ENCODE measurements around the gene RMI1. TPM values are rescaled to one million over a fixed set of nuclear protein-coding genes. Genes with fewer than 3 reads are reported as not detected.
"Not testable (repeated sequence)": the region's sequence is repeated elsewhere in the genome, so short reads cannot be mapped to it uniquely, and the experiment has no call there.

RMI1 gene
- 9.4 and 11.4 TPM in 2 replicates for total RNA-seq (2012; rRNA removed)

DNA sequence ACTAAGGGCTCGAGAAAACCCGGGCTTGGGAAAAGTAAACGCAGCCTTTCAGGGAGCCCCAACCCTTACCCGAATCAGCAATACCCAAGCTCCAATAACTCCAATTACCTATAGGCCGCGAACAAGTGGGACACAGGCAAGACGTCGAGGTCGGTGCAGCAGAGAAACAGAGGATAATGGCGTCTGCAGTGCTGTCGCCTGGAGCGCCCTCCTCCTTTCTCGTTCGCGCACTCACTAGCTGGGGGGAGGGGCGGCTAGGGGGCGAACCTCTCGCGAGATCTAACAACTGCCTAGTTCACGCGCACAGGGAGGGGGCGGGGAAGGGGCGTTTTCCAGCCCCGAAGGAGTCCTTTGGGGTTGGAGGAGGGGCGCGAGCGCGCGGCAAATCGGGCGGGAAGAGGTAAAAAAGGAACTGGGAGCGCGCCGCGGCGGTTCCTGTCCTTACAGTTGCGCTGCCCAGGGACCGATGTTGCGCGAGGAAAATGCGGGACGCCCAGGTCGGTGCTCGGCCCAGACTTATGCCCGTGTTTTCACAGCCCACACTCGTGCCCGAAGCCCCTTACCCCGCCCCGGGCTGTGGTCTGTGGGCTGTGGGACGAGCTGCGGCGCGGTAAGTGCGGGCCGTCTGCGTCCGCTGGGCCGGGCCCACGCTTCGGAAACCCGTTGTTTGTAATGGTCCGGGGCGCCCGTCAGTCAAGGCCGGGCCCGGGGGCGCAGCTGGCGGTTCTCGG, at the start of gene RMI1:
TSS of gene RMI1 (plus strand) at position 411 of the 731 bp plus-strand sequence. CDS start 20,182 bp downstream, outside the sequence.
- H3K36me3 ChIP-seq (ENCODE audit: insufficient read depth, low read length), result peaks cover 37% of the 10 kb centered on the region
- peak within 1 kb of the TSS; percentile 100 for H3K9ac ChIP-seq (ENCODE audit: low read depth, low read length)
- peak within 1 kb of the TSS; percentile 94 for H3K4me2 ChIP-seq (ENCODE audit: low read length)
- peak within 1 kb of the TSS; percentile 96 for H3K4me3 ChIP-seq (ENCODE audit: low read length)
- no peaks in the 10 kb centered on the region for H3K27me3 ChIP-seq (ENCODE audit: control insufficient read depth, insufficient read depth, low read length)
- peaks cover 20% of the 10 kb centered on the region for H3K4me1 ChIP-seq (ENCODE audit: control insufficient read depth, insufficient read depth, low read length)
- no peaks in the 10 kb centered on the region for H3K9me3 ChIP-seq (replicated peaks; ENCODE audit: low read length)

DNA sequence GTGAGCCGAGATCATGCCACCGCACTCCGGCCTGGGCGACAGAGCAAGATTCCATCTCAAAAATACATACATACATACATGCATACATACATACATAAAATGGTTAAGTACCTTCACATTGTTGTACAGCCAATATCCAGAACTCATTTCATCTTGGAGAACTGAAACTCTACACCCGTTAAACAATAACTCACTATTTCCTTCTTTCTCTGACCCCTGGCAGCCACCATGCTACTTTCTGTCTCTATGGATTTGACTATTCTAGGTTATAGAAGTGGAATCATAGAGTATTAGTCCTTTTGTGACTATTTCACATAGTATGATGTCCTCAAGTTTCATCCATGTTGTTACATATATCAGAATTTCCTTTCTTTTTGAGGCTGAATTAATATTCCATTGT, 49.7 kb upstream of the RMI1 start:
- Histone ChIP-seq H3K36me3 (ENCODE audit: insufficient read depth, low read length) (no peaks in the 10 kb centered on the region), H3K4me2 (ENCODE audit: low read length) (no peak overlapping the region), H3K4me1 (ENCODE audit: control insufficient read depth, insufficient read depth, low read length) (peaks cover 24% of the 10 kb centered on the region), H3K9me3 (replicated peaks; ENCODE audit: low read length) (no peaks in the 10 kb centered on the region), H3K27me3 (ENCODE audit: control insufficient read depth, insufficient read depth, low read length) (no peaks in the 10 kb centered on the region), H3K9ac (ENCODE audit: low read depth, low read length) (no peak overlapping the region), H3K4me3 (ENCODE audit: low read length) (no peak overlapping the region)

DNA sequence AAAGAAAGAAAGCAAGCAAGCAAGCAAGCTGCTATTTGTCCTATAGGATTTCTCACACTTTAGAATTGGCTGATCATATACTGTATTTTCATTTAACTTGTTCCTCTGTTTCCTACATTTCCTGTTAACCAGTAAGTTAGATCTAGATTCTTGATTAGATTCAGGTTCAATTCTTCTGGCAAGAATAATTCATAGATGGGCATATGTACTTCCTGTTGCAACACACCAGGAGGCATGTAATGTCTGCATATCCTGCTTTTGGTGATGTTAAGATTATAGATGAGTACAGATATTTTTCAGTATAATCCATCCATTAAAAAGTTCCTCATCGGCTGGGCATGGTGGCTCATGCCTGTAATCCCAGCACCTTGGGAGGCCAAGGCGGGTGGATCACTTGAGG, 48.6 kb upstream of the RMI1 start:
- Histone ChIP-seq H3K36me3 (ENCODE audit: insufficient read depth, low read length) (no peaks in the 10 kb centered on the region), H3K4me1 (ENCODE audit: control insufficient read depth, insufficient read depth, low read length) (peaks cover 32% of the 10 kb centered on the region)

DNA sequence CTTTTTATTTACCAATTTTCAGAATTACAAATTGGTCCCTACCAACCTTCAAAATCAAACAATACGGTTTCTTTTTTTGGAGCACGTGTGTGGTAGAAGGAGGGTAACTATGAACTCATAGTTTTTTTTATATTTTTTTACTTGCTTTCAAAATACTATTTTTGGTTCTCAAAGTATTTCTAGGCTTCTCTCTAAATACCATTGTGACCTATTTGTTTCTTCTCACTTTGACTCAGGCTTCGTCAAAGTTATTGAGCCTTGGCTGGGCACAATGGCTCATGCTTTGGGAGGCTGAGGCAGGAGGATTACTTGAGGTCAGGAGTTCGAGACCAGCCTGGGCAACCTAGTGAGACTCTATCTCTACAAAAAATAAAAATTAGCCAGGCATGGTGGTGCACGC, 47.8 kb upstream of the RMI1 start:
- no peak overlapping the region for H3K4me3 ChIP-seq (ENCODE audit: low read length)
- H3K36me3 ChIP-seq (ENCODE audit: insufficient read depth, low read length), result no peaks in the 10 kb centered on the region
- no peak overlapping the region for H3K9ac ChIP-seq (ENCODE audit: low read depth, low read length)
- H3K4me2 ChIP-seq (ENCODE audit: low read length), result no peak overlapping the region
- H3K4me1 ChIP-seq (ENCODE audit: control insufficient read depth, insufficient read depth, low read length), result peaks cover 32% of the 10 kb centered on the region
- no peaks in the 10 kb centered on the region for H3K9me3 ChIP-seq (replicated peaks; ENCODE audit: low read length)
- H3K27me3 ChIP-seq (ENCODE audit: control insufficient read depth, insufficient read depth, low read length), result no peaks in the 10 kb centered on the region

More for the DNA sequence above, 48.6 kb upstream of the RMI1 start:
- Histone ChIP-seq H3K4me2 (ENCODE audit: low read length) (no peak overlapping the region), H3K9me3 (replicated peaks; ENCODE audit: low read length) (no peaks in the 10 kb centered on the region), H3K27me3 (ENCODE audit: control insufficient read depth, insufficient read depth, low read length) (no peaks in the 10 kb centered on the region), H3K9ac (ENCODE audit: low read depth, low read length) (no peak overlapping the region), H3K4me3 (ENCODE audit: low read length) (no peak overlapping the region)

DNA sequence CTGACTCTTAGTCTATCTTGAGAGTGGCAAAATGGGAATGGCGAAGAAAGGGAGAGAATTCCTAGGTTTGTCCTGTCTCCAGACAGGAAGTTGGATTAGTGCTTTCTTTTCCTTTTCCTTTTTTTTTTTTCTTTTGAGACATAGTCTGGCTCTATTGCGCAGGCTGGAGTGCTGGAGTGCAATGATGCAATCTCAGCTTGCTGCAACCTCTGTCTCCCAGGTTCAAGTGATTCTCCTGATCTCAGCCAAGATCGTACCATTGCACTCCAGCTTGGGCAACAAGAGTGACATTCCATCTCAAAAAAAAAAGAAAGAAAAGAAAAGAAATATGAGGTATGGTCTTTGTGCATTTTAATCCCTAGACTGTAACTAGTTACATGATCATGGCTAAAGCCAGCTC, 46.8 kb upstream of the RMI1 start:
- H3K36me3 ChIP-seq (ENCODE audit: insufficient read depth, low read length), result no peaks in the 10 kb centered on the region
- no peak overlapping the region for H3K4me2 ChIP-seq (ENCODE audit: low read length)
- no peak overlapping the region for H3K9ac ChIP-seq (ENCODE audit: low read depth, low read length)
- H3K27me3 ChIP-seq (ENCODE audit: control insufficient read depth, insufficient read depth, low read length), result no peaks in the 10 kb centered on the region
- H3K9me3 ChIP-seq (replicated peaks; ENCODE audit: low read length), result no peaks in the 10 kb centered on the region
- no peak overlapping the region for H3K4me3 ChIP-seq (ENCODE audit: low read length)
- peaks cover 32% of the 10 kb centered on the region for H3K4me1 ChIP-seq (ENCODE audit: control insufficient read depth, insufficient read depth, low read length)

DNA sequence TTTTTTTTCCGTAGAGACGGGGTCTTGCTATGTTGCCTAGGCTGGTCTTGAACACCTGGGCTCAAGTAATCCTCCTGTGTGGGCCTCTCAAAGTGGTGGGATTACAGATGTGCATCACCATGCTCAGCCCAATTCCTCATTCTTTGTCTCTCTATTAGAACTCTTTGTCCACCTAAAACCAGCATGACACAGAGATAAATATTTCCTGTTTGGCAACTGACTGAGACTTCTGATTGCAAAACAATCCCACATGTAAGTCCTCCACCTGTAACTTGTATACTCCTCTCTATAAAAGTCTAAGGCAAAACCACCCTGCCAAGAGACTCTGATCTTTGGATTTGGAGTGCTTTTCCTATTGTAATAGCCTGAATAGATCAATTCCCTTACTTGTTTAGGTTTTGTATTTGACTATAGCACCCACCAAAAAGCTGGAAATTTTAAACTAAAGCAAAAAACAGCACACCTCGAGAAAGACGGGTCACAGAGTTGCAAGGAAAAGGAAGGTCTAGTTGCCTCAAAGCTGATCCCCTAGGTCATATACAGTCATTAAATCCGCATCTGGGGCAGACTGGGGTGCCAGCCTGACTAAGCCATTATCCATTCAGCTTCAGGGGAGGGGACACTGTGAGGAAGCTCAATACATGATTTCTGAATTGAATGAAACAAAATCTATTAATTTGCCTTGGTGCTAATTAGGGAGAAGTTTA, 45.9 kb upstream of the RMI1 start:
- Histone ChIP-seq H3K4me2 (ENCODE audit: low read length) (peak overlapping the region; percentile 48), H3K9me3 (replicated peaks; ENCODE audit: low read length) (no peaks in the 10 kb centered on the region), H3K27me3 (ENCODE audit: control insufficient read depth, insufficient read depth, low read length) (no peaks in the 10 kb centered on the region), H3K4me3 (ENCODE audit: low read length) (no peak overlapping the region), H3K4me1 (ENCODE audit: control insufficient read depth, insufficient read depth, low read length) (peaks cover 32% of the 10 kb centered on the region), H3K36me3 (ENCODE audit: insufficient read depth, low read length) (peaks cover 3% of the 10 kb centered on the region), H3K9ac (ENCODE audit: low read depth, low read length) (no peak overlapping the region)

DNA sequence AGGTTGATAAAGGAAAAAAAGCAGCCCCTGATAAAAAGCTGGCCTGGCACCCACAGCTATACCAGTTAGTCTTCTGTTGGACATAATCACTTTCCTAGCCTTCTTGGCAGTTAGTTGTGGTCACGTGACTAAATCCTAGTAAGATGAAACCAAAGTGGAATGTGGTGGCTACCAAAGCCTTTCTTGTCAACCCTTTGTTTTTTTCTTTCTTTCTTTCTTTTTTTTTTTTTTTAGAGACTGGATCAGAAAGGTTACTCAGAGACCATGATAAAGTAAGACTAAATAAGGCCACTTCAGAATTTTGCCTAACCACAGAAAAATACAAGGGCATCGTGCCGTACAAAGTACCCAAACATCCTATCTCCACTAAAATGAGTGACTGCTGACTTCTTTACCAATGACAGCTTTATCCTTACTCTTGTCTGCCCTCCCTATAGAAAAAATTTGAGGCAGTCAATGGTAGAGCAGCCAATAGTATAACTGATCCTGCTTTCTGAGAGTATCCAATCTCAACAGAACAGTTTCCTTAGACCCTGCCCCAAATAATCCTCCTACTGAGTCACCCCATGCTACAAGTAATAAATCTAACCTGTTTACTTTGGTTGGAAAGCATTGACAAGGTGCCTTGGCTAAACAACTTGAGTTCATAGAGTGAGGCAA, 45.2 kb upstream of the RMI1 start:
- Histone ChIP-seq H3K9me3 (replicated peaks; ENCODE audit: low read length) (no peaks in the 10 kb centered on the region), H3K27me3 (ENCODE audit: control insufficient read depth, insufficient read depth, low read length) (no peaks in the 10 kb centered on the region), H3K4me2 (ENCODE audit: low read length) (peak overlapping the region; percentile 48), H3K4me1 (ENCODE audit: control insufficient read depth, insufficient read depth, low read length) (peaks cover 32% of the 10 kb centered on the region), H3K4me3 (ENCODE audit: low read length) (no peak overlapping the region), H3K36me3 (ENCODE audit: insufficient read depth, low read length) (peaks cover 6% of the 10 kb centered on the region), H3K9ac (ENCODE audit: low read depth, low read length) (no peak overlapping the region)

DNA sequence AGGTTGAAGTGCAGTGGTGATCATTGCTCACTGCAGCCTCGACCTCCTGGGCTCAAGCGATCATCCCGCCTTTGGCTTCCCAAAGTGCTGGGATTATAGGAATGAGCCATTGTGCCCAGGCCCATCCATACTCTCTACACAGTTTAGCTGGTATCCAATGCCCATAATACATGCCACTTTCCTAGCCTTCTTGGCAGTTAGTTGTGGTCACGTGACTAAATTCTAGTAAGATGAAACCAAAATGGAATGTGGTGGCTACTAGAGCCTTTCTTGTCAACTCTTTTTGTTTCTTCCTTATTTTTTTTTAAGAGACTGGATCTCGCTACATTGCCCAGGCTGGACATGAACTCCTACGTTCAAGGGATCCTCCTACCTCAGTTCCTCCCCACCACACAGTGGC, 44.1 kb upstream of the RMI1 start:
- Histone ChIP-seq H3K9me3 (replicated peaks; ENCODE audit: low read length) (no peaks in the 10 kb centered on the region), H3K27me3 (ENCODE audit: control insufficient read depth, insufficient read depth, low read length) (no peaks in the 10 kb centered on the region), H3K4me2 (ENCODE audit: low read length) (no peak overlapping the region), H3K9ac (ENCODE audit: low read depth, low read length) (no peak overlapping the region), H3K4me1 (ENCODE audit: control insufficient read depth, insufficient read depth, low read length) (peaks cover 32% of the 10 kb centered on the region), H3K4me3 (ENCODE audit: low read length) (no peak overlapping the region), H3K36me3 (ENCODE audit: insufficient read depth, low read length) (peaks cover 6% of the 10 kb centered on the region)

DNA sequence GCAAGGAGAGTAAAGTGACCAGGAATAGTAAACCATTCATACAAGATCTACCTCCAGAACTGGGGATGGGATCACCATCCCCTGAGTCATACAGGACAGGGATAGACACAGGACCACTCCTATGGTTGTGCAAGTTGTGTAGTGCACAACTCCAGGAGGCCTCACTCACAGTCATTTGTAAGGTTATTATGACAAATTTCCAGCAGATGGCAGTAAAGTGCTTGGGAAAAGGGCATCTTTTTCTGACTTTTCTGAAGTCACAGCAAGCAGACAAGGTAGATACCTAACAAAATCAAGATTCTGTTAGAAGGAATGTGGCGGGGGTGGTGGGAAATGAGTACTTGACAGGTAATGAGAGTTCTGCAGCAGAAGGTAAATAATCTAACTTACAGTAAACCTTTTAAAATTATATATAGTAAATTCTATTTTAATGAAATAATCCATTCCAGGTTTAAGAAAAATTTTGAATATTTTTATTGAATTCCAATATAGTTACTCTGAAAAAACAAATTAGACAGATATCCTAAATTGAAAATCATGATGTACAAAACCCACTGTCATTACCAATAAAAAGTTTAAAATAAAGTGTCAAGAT, 42.6 kb upstream of the RMI1 start:
- Histone ChIP-seq H3K4me1 (ENCODE audit: control insufficient read depth, insufficient read depth, low read length) (peaks cover 32% of the 10 kb centered on the region), H3K4me2 (ENCODE audit: low read length) (no peak overlapping the region), H3K9ac (ENCODE audit: low read depth, low read length) (no peak overlapping the region), H3K9me3 (replicated peaks; ENCODE audit: low read length) (no peaks in the 10 kb centered on the region), H3K27me3 (ENCODE audit: control insufficient read depth, insufficient read depth, low read length) (no peaks in the 10 kb centered on the region), H3K4me3 (ENCODE audit: low read length) (no peak overlapping the region), H3K36me3 (ENCODE audit: insufficient read depth, low read length) (peaks cover 15% of the 10 kb centered on the region)

DNA sequence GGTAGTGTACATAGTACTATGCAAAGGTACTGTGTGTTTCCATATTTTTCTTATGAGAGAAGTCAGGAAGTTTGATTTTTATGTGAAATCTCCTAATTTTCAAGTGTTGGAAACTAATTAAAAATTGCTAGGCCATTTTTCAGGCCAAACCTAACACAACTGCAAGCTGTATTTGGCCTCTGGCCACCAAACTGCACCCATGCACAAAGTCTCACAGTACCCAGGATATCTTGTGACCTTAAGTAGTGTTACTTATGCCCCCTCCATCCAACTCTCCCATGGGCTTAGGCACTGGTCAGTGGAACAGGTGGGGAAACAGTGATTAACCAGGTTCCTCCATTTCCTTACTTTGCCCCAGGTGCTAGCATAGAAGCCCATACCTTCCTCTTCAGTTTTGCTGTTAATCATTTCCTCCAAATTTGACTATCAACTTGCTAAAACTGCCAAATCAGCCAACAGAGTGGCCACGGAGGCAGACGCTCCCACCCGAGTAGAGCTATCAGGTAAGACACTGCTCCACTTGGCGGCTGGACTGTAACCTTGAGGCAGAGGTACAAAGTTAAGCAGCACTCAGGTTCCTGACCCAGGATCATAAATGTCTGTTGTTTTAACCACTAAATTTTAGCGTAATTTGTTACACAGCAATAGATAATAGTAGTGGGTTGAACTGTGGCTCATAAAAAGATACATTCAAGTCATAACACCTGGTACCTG, 39.9 kb upstream of the RMI1 start:
- Histone ChIP-seq H3K4me1 (ENCODE audit: control insufficient read depth, insufficient read depth, low read length) (peaks cover 10% of the 10 kb centered on the region), H3K4me3 (ENCODE audit: low read length) (no peak overlapping the region), H3K9ac (ENCODE audit: low read depth, low read length) (no peak overlapping the region), H3K4me2 (ENCODE audit: low read length) (no peak overlapping the region), H3K36me3 (ENCODE audit: insufficient read depth, low read length) (peaks cover 15% of the 10 kb centered on the region), H3K9me3 (replicated peaks; ENCODE audit: low read length) (no peaks in the 10 kb centered on the region), H3K27me3 (ENCODE audit: control insufficient read depth, insufficient read depth, low read length) (no peaks in the 10 kb centered on the region)

DNA sequence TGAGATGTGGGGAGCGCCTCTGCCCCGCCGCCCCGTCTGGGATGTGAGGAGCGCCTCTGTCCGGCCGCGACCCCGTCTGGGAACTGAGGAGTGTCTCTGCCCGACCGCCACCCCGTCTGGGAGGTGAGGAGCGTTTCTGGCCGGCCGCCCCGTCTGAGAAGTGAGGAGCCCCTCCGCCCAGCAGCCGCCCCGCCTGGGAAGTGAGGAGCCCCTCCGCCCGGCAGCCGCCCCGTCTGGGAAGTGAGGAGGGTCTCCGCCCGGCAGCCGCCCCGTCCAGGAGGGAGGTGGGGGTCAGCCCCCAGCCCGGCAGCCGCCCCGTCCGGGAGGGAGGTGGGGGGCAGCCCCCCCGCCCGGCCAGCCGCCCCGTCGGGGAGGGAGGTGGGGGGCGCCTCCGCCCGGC, 32.5 kb upstream of the RMI1 start:
- H3K36me3 ChIP-seq (ENCODE audit: insufficient read depth, low read length); H3K4me1 ChIP-seq (ENCODE audit: control insufficient read depth, insufficient read depth, low read length); H3K4me3 ChIP-seq (ENCODE audit: low read length): not testable (repeated sequence)

More for the DNA sequence above, 32.5 kb upstream of the RMI1 start:
- not testable (repeated sequence) for H3K27me3 ChIP-seq (ENCODE audit: control insufficient read depth, insufficient read depth, low read length); H3K9me3 ChIP-seq (replicated peaks; ENCODE audit: low read length); H3K4me2 ChIP-seq (ENCODE audit: low read length); H3K9ac ChIP-seq (ENCODE audit: low read depth, low read length)

Measured in skeletal muscle satellite cell (primary cell).